GM11168 (cell line): ENCODE data around the gene ASH1L.
"Not testable (repeated sequence)": the region's sequence is repeated elsewhere in the genome, so short reads cannot be mapped to it uniquely, and the experiment has no call there.

Experiments used
- in situ Hi-C: fragments of 300-500 bp; cut with MboI; formaldehyde crosslinking; loops from one replicate; pipeline ENCODE4 v1.12.0; 2022; ENCODE audit warnings: low sequenced_read_pairs; ENCODE audit not compliant: unreplicated experiment

Gene ASH1L

GRCh38 chr1:155504207-155504606, 58.4 kb downstream of the ASH1L start:
- in situ Hi-C loops, result no loop called here

GRCh38 chr1:155499953-155500639, 62.5 kb downstream of the ASH1L start:
- in situ Hi-C loops, result no loop called here

- in situ Hi-C loops, result no loop called here
These were observed 63.3 kb downstream of the ASH1L start for GRCh38 chr1:155499263-155499662.

DNA sequence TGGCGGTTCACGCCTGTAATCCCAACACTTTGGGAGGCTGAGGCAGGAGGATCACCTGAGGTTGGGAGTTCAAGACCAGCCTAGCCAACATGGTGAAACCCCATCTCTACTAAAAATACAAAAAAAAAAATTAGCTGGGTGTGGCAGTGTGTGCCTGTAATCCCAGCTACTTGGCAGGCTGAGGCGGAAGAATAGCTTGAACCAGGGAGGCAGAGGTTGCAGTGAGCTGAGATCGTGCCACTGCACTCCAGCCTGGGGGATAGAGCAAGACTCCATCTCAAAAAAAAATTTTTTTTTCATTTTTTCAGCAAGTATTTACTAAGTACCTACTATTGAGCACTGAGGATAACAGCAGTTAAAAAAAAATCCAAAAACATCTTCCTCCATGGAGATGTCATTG, 69.0 kb downstream of the ASH1L start:
- in situ Hi-C loops, result not testable (repeated sequence)

DNA sequence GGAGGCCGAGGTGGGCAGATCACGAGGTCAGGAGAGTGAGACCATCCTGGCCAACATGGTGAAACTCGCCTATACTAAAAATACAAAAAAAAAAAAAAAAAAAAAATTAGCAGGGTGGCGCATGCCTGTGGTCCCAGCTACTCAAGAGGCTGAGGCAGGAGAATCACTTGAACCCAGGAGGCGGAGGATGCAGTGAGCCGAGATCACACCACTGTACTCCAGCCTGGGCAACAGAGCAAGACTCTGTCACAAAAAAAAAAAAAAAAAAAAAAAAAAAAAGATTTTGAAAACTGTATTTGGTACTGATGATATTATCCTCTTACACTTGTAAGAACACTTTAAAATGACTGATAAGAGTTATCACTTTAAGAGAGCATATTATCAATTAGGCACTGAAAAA, 74.2 kb downstream of the ASH1L start:
- in situ Hi-C loops, result not testable (repeated sequence)

DNA sequence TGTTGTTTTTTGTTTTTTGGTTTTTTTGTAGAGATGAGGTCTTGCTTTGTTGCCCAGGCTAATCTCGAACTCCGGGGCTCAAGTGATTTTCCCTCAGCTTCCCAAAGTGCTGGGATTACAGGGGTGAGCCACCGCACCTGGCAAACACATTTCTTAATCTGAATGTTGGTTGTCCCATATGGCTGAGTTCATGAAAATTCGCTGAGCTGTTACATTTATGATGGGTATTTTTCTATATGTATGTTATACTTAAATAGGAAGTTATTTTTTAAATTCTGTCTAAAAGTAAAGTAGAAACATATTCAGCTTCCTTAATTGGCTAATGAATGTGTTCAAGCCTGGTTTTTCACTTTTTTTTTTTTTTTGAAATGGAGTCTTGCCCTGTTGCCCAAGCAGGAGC, 75.1 kb downstream of the ASH1L start:
- in situ Hi-C loops, result no loop called here

GRCh38 chr1:155486952-155487351, 75.7 kb downstream of the ASH1L start:
- in situ Hi-C loops, result not testable (repeated sequence)

GRCh38 chr1:155485945-155486344, 76.7 kb downstream of the ASH1L start:
- in situ Hi-C loops, result no loop called here

DNA sequence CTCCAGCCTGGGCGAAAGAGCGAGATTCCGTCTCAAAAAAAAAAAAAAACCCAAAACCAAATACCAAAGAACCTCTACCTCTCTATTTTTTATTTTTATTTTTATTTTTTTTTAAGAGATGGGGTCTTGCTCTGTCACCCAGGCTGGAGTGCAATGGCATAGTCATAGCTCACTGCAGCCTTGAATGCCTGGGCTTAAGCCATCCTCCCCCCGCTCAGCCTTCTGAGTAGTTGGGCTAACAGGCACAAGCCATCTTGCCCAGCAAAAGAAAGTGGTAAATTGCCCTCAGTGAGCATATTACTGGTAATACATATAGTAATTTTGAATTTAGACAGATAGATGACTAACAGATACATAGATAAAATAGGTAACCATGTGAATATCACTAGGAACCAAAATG, 77.4 kb downstream of the ASH1L start:
- in situ Hi-C loops, result no loop called here

DNA sequence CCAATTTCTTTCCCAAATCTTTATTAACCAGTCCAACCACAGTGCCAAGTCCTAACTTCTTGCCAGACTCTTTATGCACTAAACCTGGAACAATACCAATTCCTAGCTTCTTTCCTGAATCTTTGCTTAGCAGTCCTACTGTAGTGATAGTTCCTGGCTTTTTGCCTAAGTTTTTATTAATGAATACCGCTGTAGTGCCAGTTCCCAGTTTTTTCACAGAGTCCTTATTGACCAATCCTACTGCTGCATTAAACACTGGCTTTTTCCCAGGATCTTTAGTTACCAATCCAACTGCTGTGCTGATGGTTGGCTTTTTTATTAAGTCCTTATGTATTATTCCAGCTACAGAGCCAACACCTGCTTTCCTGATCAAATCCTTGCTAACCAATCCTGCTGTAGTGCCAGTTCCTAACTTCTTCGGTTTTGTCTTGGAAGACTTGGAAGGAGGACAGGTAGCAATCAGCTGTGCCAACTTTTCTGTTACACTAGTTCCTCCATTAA, 80.8 kb downstream of the ASH1L start:
- in situ Hi-C loops, result no loop called here

DNA sequence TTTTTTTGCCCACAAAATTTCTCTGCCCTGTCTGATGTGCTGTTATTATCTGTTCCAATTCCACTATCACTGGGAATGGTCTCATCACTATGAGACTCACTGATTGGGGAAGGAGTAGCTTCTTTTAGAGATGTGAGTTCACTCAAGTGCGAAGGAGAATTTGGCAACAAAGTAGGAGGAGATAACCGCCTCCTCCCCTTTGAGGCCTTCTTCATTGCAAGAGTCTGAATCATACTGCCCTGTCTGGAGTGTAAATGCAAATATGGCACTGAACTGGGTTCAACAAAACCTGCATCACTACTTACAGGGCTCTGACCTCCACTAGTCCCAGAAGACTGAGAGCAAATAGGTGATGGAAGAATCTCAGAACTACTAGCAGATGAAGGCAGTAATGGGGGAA, 83.4 kb downstream of the ASH1L start:
- in situ Hi-C loops, result no loop called here

GRCh38 chr1:155478270-155478852, 84.2 kb downstream of the ASH1L start:
- in situ Hi-C loops, result no loop called here

GRCh38 chr1:155474146-155474545, 88.5 kb downstream of the ASH1L start:
- in situ Hi-C loops, result no loop called here

GRCh38 chr1:155473151-155473821, 89.3 kb downstream of the ASH1L start:
- in situ Hi-C loops, result no loop called here

GRCh38 chr1:155472491-155473083, 90.0 kb downstream of the ASH1L start:
- in situ Hi-C loops, result no loop called here

DNA sequence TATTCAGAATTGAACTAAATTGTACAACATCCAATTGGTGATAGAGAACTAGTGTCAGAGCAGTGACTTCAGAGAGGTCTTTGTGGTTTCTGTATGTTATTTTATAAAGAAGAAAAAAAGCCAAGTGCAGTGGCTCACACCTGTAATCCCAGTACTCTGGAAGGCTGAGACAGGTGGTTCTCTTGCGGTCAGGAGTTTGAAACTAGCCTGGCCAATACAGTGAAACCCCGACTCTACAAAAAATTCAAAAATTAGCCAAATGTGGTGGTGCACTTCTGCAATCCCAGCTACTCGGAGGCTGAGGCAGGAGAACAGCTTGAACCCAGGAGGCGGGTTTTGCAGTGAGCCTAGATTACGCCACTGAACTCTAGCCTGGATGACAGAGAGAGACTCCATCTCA, 90.7 kb downstream of the ASH1L start:
- in situ Hi-C loops, result no loop called here

DNA sequence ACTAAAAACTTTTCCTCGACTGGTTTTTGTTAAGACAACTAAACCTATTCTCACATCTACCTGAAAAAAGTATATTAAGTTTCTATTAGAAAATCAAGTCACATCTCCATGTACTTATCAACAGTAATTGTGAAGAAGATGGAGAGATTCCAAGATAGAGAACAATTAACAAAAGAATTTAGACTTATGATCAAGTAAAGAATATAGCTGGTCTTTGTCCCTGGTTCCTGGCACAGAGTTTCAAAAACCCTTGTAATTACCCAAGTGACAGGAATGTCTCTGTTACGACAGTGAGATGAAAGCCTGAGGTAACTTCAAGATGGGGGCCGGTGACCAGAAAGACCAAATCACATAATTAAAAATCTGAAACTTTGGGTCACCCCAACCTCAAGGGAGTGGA, 91.6 kb downstream of the ASH1L start:
- in situ Hi-C loops, result no loop called here

DNA sequence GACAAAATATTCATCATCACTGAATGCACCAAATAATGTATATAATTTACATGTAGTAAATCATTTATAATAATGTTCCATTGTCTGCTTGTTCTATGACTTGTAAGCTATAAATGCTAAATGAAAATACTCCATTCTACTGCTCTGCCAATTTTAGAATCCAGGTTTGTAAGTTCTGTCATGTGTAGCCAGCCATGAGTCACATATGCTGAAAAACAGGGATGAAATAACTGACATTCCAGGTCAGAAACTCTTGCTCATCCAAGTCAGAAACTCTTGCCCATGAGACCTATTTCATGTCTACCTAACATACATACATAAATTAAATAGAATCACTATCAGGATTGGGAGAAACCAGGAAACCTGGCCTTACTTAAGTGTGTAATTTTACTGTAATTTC, 95.6 kb downstream of the ASH1L start:
- in situ Hi-C loops, result no loop called here

DNA sequence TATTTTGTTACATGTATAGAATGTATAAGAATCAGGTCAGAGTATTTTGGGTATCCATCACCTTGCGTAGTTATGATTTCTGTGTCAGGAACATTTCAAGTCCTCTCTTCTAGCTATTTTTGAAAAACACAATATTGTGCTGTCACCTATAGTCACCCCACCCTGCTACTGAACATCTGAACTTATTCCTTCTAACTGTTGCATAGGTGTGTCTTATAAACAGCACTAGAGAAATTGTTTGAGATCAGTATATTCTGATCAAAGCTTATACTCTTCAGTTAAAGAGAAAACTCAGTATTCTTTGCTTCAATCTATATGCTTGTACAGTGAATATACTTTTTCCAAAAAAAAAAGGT, 96.0 kb downstream of the ASH1L start:
- in situ Hi-C loops, result no loop called here

GRCh38 chr1:155463865-155464650, 98.5 kb downstream of the ASH1L start:
- in situ Hi-C loops, result no loop called here
